ENCODE measurements around the gene PRDM9.

The PRDM9 gene

GRCh38 chr5:23528677-23529076, 21.3 kb downstream of the PRDM9 start:
- no peak for DNase-seq

- no peak for DNase-seq
These were observed 23.2 kb downstream of the PRDM9 start for GRCh38 chr5:23530571-23530970.

DNA sequence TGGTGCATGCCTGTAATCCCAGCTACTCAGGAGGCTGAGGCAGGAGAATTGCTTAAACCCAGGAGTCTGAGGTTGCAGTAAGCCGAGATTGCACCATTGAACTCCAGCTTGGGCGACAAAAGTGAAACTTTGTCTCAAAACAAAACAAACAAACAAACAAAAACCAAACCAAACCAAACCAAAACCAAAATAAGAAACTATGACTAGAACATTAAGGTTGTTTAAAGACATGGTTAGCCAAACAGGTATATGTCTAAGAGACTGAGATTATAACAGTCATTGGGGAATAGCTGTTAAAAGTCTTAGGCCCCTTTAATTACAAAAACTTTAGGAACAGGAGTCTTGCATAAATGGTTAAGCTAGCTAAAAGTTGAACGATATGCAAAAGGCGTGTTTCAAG, 63.6 kb downstream of the PRDM9 start:
- no peak for DNase-seq
